Ishikawa (cell line): ENCODE measurements around the gene NPR2.

Experiments used
- EGR1 ChIP-seq: IDR thresholded peaks from 2 replicates; pipeline ENCODE4 v1.6.1; 2012
- EP300 ChIP-seq: IDR thresholded peaks from 2 replicates; pipeline ENCODE4 v1.6.1; 2012; ENCODE audit warnings: borderline replicate concordance
- MAX ChIP-seq: IDR thresholded peaks from 2 replicates; pipeline ENCODE4 v1.6.1; 2012
- ZBTB7A ChIP-seq: IDR thresholded peaks from 2 replicates; pipeline ENCODE4 v1.6.1; 2012; ENCODE audit warnings: low read depth

- TF ChIP-seq EP300 (no peak), EGR1 (no peak), MAX (no peak), ZBTB7A (no peak)
Measured at GRCh38 chr9:35800530-35800929, 9.1 kb downstream of the NPR2 start.
